DND-41 (cell line): Measurements from ENCODE around the gene SLC4A5.

Experiments
- EZH2 ChIP-seq: IDR thresholded peaks from 3 replicates; pipeline ENCODE4 v1.6.1; 2012; ENCODE audit warnings: borderline replicate concordance, low read depth, mild to moderate bottlenecking, moderate library complexity, low read length, inconsistent platforms; ENCODE audit not compliant: severe bottlenecking
- TF ChIP-seq, protein P1 (sequence below): IDR thresholded peaks from 2 replicates; pipeline ENCODE4 v1.5.1; 2012; ENCODE audit warnings: borderline replicate concordance, low read length, moderate library complexity, mild to moderate bottlenecking; ENCODE audit not compliant: poor library complexity, severe bottlenecking; ENCODE audit errors: extremely low read depth

DNA sequence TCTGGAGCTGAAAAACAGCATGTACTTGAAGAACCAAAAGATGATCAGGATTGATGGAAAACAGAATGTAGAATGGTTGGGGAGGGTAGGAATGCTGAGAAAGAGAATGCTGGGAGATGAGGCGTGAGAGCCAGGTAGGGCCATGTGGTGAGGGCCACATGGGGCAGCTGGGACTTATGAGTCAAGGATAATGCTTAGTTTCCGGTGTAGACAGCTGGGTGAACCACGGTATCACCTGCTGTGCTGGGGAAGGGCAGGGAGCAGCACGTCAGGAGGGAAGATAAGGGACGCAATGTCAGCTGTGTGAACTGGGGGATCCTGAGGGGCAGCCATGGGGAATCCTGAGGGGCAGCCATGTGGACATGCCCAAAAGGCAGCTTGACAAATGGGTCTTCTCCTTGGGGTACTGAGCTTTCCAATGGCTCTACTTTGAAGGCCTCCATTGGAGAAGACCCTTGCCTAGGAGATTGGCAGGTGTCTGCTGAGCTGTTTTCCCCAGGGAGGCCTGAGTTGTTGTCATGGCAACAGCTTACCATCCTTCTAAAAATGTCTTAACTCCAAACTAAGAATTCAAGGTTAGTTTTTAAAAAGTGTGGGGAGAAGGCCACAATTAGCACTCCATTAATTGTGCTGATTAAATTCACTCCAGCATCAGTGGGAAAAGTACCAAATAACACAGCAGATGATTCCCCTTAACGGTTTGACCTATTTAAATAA is 93.7 kb downstream of the SLC4A5 start:
- TF ChIP-seq, protein P1, sequence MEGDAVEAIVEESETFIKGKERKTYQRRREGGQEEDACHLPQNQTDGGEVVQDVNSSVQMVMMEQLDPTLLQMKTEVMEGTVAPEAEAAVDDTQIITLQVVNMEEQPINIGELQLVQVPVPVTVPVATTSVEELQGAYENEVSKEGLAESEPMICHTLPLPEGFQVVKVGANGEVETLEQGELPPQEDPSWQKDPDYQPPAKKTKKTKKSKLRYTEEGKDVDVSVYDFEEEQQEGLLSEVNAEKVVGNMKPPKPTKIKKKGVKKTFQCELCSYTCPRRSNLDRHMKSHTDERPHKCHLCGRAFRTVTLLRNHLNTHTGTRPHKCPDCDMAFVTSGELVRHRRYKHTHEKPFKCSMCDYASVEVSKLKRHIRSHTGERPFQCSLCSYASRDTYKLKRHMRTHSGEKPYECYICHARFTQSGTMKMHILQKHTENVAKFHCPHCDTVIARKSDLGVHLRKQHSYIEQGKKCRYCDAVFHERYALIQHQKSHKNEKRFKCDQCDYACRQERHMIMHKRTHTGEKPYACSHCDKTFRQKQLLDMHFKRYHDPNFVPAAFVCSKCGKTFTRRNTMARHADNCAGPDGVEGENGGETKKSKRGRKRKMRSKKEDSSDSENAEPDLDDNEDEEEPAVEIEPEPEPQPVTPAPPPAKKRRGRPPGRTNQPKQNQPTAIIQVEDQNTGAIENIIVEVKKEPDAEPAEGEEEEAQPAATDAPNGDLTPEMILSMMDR: no peak
- no peak for TF ChIP-seq EZH2
